HepG2 (cell line): ENCODE data around the gene WFDC1. TPM values are rescaled to one million over a fixed set of nuclear protein-coding genes. Genes with fewer than 3 reads are reported as not detected.
A peak's percentile ranks its signal among the peaks of the same experiment; 100 is the strongest.

ENCODE experiments used
- ATAC-seq: fragments of 200-7000 bp; cut with Tn5 transposase; 3 replicates; pipeline ENCODE4 v1.9.1; 2020; ENCODE audit warnings: mild to moderate bottlenecking, moderate library complexity
- BruUV-seq: library from RNA; stranded (reverse); fragments of 400-500 nt; replicated peaks from 2 replicates; lab custom pipeline; 2021; lab: Mats Ljungman, UMichigan
- CTCF ChIA-PET: fragments of 300-600 bp; formaldehyde crosslinking; extraction: SDS; loops from one replicate; lab custom pipeline; 2021; ENCODE audit warnings: low total read pairs, inconsistent platforms, low intra/inter-chr PET ratio; lab: Yijun Ruan, JAX
- POLR2A ChIA-PET: fragments of 350-600 bp; sonication (Branson Sonifier 250); formaldehyde crosslinking; loops from one replicate; lab custom pipeline; 2020; ENCODE audit warnings: antibody characterized with exemption, inconsistent platforms; lab: Yijun Ruan, JAX
- DNase-seq: peaks from one replicate; pipeline ENCODE4 v3.0.0-alpha.2; 2015; ENCODE audit warnings: low spot score
- FAIRE-seq: peaks from 3 replicates; lab custom pipeline; 2011; peaks lifted over from hg19 to GRCh38; lab: Jason Lieb, UNC
- H2AFZ ChIP-seq: one replicate; pipeline ENCODE4 v1.6.1; 2011; ENCODE audit warnings: low read length, inconsistent platforms
- H3K27ac ChIP-seq: fragments of 300-600 bp; 3 replicates; pipeline ENCODE4 v1.8.0; 2011; ENCODE audit warnings: mixed run types, mild to moderate bottlenecking, mixed read lengths, low read length, inconsistent platforms; ENCODE audit not compliant: insufficient read depth; ENCODE audit errors: extremely low read length
- H3K27me3 ChIP-seq, 2 experiments: fragments of 200-600 bp in 1 of 2; 2 replicates in 1 of 2; 3 replicates in 1 of 2; pipeline versions ENCODE4 v1.6.0 to v1.8.0; 2011; ENCODE audit warnings: low read length in 2 of 2, mild to moderate bottlenecking in 2 of 2, moderate library complexity in 2 of 2, inconsistent platforms in 1 of 2; ENCODE audit not compliant: insufficient read depth in 2 of 2, control insufficient read depth in 1 of 2
- H3K36me3 ChIP-seq, 2 experiments: fragments of 200-600 bp in 1 of 2; replicated peaks in 1 of 2; 2 replicates in 1 of 2; 3 replicates in 1 of 2; pipeline versions ENCODE4 v1.5.1 to v1.8.0; 2011; ENCODE audit warnings: low read length in 2 of 2, inconsistent platforms in 1 of 2; ENCODE audit not compliant: insufficient read depth in 2 of 2, control insufficient read depth in 1 of 2
- H3K4me1 ChIP-seq: 2 replicates; pipeline ENCODE4 v1.5.1; 2012; ENCODE audit warnings: low read length, inconsistent platforms; ENCODE audit not compliant: insufficient read depth
- H3K4me2 ChIP-seq: 2 replicates; pipeline ENCODE4 v1.6.0; 2011; ENCODE audit warnings: low read depth, low read length, inconsistent platforms
- H3K4me3 ChIP-seq, 3 experiments: fragments of 200-600 bp in 1 of 3; sonication (generic), shearing (Covaris generic) in 1 of 3; replicated peaks in 1 of 3; 2 replicates each; pipeline ENCODE4 v1.5.1; 2011 to 2016; ENCODE audit warnings: low read length in 3 of 3, inconsistent platforms in 2 of 3, low read depth in 2 of 3, mild to moderate bottlenecking in 2 of 3, control low read depth in 1 of 3, mixed read lengths in 1 of 3; ENCODE audit not compliant: insufficient read depth in 1 of 3
- H3K79me2 ChIP-seq: one replicate; pipeline ENCODE4 v1.6.1; 2011; ENCODE audit warnings: low read length, inconsistent platforms; ENCODE audit not compliant: insufficient read depth
- H3K9ac ChIP-seq: 2 replicates; pipeline ENCODE4 v1.6.0; 2011; ENCODE audit warnings: mild to moderate bottlenecking, low read depth, low read length, inconsistent platforms; ENCODE audit not compliant: insufficient read depth
- H3K9me3 ChIP-seq: 2 replicates; pipeline ENCODE4 v1.5.1; 2012; ENCODE audit warnings: mild to moderate bottlenecking, low read length
- H4K20me1 ChIP-seq: 2 replicates; pipeline ENCODE4 v1.6.0; 2011; ENCODE audit warnings: inconsistent platforms, mild to moderate bottlenecking, low read length, moderate library complexity; ENCODE audit not compliant: insufficient read depth
- ATF1 ChIP-seq: IDR thresholded peaks from 2 replicates; pipeline ENCODE4 v1.6.1; 2016; ENCODE audit warnings: mild to moderate bottlenecking, control low read depth
- ATF7-NPFF ChIP-seq: sonication (generic); formaldehyde crosslinking; IDR thresholded peaks from 2 replicates; pipeline ENCODE4 v1.8.1; 2023; ENCODE audit warnings: mild to moderate bottlenecking, low read depth, missing genetic modification reagents, moderate library complexity
- CENPX ChIP-seq: sonication (generic); formaldehyde crosslinking; IDR thresholded peaks from 2 replicates; pipeline ENCODE4 v1.9.0; 2021; ENCODE audit warnings: mild to moderate bottlenecking, missing genetic modification reagents, moderate library complexity
- ELF3 ChIP-seq: IDR thresholded peaks from 2 replicates; pipeline ENCODE4 v1.6.1; 2016; ENCODE audit warnings: missing genetic modification reagents, missing compliant biosample characterization
- GTF2F1 ChIP-seq: fragments of 150-350 bp; IDR thresholded peaks from 2 replicates; pipeline ENCODE4 v1.6.1; 2014; ENCODE audit warnings: low read length
- NFIB ChIP-seq: sonication (generic); formaldehyde crosslinking; IDR thresholded peaks from 2 replicates; pipeline ENCODE4 v1.9.0; 2021; ENCODE audit warnings: missing genetic modification reagents, mild to moderate bottlenecking, borderline replicate concordance
- RFX5 ChIP-seq: IDR thresholded peaks from 2 replicates; pipeline ENCODE4 v1.6.1; 2011; ENCODE audit warnings: low read depth, low read length, improper control_type of control experiment
- SAP130 ChIP-seq: IDR thresholded peaks from 2 replicates; pipeline ENCODE4 v1.6.1; 2016; ENCODE audit warnings: low read depth
- SYNCRIP ChIP-seq: fragments of 200-400 bp; formaldehyde crosslinking; IDR thresholded peaks from 2 replicates; pipeline ENCODE4 v1.6.1; 2018; ENCODE audit warnings: mild to moderate bottlenecking, low read depth, low read length; ENCODE audit not compliant: insufficient read depth
- ZKSCAN5 ChIP-seq: sonication (generic); formaldehyde crosslinking; IDR thresholded peaks from 2 replicates; pipeline ENCODE4 v1.5.1; 2020; ENCODE audit warnings: mild to moderate bottlenecking, missing genetic modification reagents
- ZNF292 ChIP-seq: sonication (generic); formaldehyde crosslinking; IDR thresholded peaks from 2 replicates; pipeline ENCODE4 v1.8.1; 2022; ENCODE audit warnings: mild to moderate bottlenecking, low read depth, missing genetic modification reagents, borderline replicate concordance
- ZNF34 ChIP-seq: sonication (generic); formaldehyde crosslinking; IDR thresholded peaks from 2 replicates; pipeline ENCODE4 v1.4.0; 2020; ENCODE audit warnings: mild to moderate bottlenecking, missing genetic modification reagents, borderline replicate concordance
- ZNF703 ChIP-seq: sonication (generic); formaldehyde crosslinking; IDR thresholded peaks from 2 replicates; pipeline ENCODE4 v1.5.1; 2020; ENCODE audit warnings: missing genetic modification reagents, mild to moderate bottlenecking, moderate library complexity, borderline replicate concordance
- ZNF773 ChIP-seq: sonication (generic); formaldehyde crosslinking; IDR thresholded peaks from 2 replicates; pipeline ENCODE4 v1.4.0; 2020; ENCODE audit warnings: missing genetic modification reagents, borderline replicate concordance
- WGBS: methylation state at CpG from one replicate; pipeline ENCODE4 v1.1.6; 2017; ENCODE audit warnings: low lambda C conversion rate; 5-methylcytosine and 5-hydroxymethylcytosine counted together
- in situ Hi-C: cut with HindIII; loops from 2 replicates; pipeline ENCODE4 v1.10.0; 2017; ENCODE audit warnings: low pct_unique_long_range_greater_than_20kb; ENCODE audit not compliant: extremely low pct_ligation_motif_present
- intact Hi-C: fragments of 100-400 bp; cut with micrococcal nuclease; formaldehyde crosslinking; loops from one replicate; pipeline ENCODE4 v1.10.0; 2022; ENCODE audit not compliant: unreplicated experiment
- polyA plus RNA-seq, 8 experiments: library from polyadenylated mRNA; depleted of rRNA in 3 of 8; stranded (reverse) in 7 of 8; unstranded in 1 of 8; fragments of >200 nt; fragmentation: Illumina TruSeq in 4 of 8; extraction: Trizol in 4 of 8; gene quantifications; 2 replicates each; pipeline versions ENCODE4 v1.2.1 to v1.2.3, GENCODE V29; 2011 to 2016; ENCODE audit warnings: low read depth in 4 of 8, missing spikeins in 1 of 8, mixed read lengths in 1 of 8; ENCODE audit not compliant: insufficient read depth in 1 of 8
- total RNA-seq, 5 experiments: library from RNA; depleted of rRNA; stranded (reverse); fragments of >200 nt; fragmentation: Illumina TruSeq; extraction: Trizol; gene quantifications; 2 replicates each; pipeline ENCODE4 v1.2.3, GENCODE V29; 2016; ENCODE audit warnings: low read depth in 1 of 5
- TF ChIP-seq, protein P1 (sequence below), 2 experiments: IDR thresholded peaks; 2 replicates each; pipeline ENCODE4 v1.6.1; 2011 to 2012; ENCODE audit warnings: low read length in 2 of 2, borderline replicate concordance in 1 of 2, low read depth in 1 of 2, mild to moderate bottlenecking in 1 of 2, moderate library complexity in 1 of 2
- TF ChIP-seq, protein P2 (sequence below): IDR thresholded peaks from 2 replicates; pipeline ENCODE4 v1.4.0; 2020; ENCODE audit warnings: mild to moderate bottlenecking, missing genetic modification reagents
- TF ChIP-seq, protein P3 (sequence below): sonication (generic); formaldehyde crosslinking; IDR thresholded peaks from 2 replicates; pipeline ENCODE4 v1.4.0; 2020; ENCODE audit warnings: missing genetic modification reagents; ENCODE audit errors: not compliant biosample characterization

The WFDC1 gene
- total and polyA plus RNA-seq, 2 of the 13 experiments (the other 11 are each of a cell fraction or from before 2014, with no cell fraction given): not detected

DNA sequence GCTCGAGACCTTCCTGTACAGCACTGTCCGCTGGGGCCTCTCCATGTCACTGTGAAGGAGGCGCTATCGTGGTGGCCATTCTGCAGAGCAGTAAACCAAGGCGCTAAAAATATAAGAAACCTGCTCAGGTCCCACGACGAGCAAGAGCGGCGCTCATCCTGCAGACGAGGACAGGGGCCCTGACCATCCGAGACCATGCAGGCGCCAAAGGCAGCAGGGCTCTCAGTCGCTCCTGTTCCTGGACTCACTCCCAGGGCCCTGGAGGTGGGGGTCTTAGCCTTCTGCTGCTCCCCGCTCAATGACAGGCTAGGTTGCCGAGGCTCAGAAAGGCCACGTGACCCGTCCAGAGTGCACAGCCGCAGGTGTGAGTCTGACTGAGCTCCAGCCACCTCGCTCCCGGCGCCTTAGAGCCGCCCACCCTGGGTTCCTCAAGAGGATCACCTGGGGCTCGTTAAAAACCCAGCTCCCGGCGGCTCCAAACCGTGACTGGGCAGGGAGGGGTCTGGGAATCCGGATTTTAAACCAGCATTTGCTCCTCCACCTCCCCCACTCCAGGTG is 73.2 kb downstream of the WFDC1 start:
- intact Hi-C loops: no loop called here
- no peak overlapping the region for H3K27ac ChIP-seq
- no TSS peak for BruUV-seq
- ChIA-PET POLR2A (no interaction called here), CTCF (no interaction called here)
- no peak overlapping the region for H2AFZ ChIP-seq
- H3K36me3 ChIP-seq: no peaks in the 10 kb centered on the region
- DNase-seq (no peak), ATAC-seq (peak; percentile 24), FAIRE-seq (no peak)
- no peak overlapping the region; a peak in 1 of 6 replicates for H3K4me3 ChIP-seq
- H3K79me2 ChIP-seq: no peaks in the 10 kb centered on the region
- H3K4me1 ChIP-seq: peaks cover 17% of the 10 kb centered on the region
- no peaks in the 10 kb centered on the region for H4K20me1 ChIP-seq
- H3K27me3 ChIP-seq: peaks cover 0 to 39% of the 10 kb centered on the region in 2 experiments; a peak in 4 of 5 replicates
- in situ Hi-C loops: no loop called here
- H3K4me2 ChIP-seq: no peak overlapping the region
- H3K9me3 ChIP-seq: no peaks in the 10 kb centered on the region
- 54% methylated on average over 14 of the region's 27 CpGs for WGBS
- H3K9ac ChIP-seq: no peak overlapping the region
- TF ChIP-seq RFX5 (no peak), ATF7-NPFF (CRISPR knock-in tag) (no peak), ZNF292 (no peak), ZNF34 (CRISPR knock-in tag) (no peak), ATF1 (CRISPR knock-in tag) (no peak), CENPX (CRISPR knock-in tag) (no peak), ELF3 (CRISPR knock-in tag) (no peak), NFIB (CRISPR knock-in tag) (no peak), GTF2F1 (no peak), ZNF773 (CRISPR knock-in tag) (no peak), SAP130 (CRISPR knock-in tag) (no peak), ZNF703 (no peak), ZKSCAN5 (CRISPR knock-in tag) (no peak), SYNCRIP (no peak)
- TF ChIP-seq, protein P1, sequence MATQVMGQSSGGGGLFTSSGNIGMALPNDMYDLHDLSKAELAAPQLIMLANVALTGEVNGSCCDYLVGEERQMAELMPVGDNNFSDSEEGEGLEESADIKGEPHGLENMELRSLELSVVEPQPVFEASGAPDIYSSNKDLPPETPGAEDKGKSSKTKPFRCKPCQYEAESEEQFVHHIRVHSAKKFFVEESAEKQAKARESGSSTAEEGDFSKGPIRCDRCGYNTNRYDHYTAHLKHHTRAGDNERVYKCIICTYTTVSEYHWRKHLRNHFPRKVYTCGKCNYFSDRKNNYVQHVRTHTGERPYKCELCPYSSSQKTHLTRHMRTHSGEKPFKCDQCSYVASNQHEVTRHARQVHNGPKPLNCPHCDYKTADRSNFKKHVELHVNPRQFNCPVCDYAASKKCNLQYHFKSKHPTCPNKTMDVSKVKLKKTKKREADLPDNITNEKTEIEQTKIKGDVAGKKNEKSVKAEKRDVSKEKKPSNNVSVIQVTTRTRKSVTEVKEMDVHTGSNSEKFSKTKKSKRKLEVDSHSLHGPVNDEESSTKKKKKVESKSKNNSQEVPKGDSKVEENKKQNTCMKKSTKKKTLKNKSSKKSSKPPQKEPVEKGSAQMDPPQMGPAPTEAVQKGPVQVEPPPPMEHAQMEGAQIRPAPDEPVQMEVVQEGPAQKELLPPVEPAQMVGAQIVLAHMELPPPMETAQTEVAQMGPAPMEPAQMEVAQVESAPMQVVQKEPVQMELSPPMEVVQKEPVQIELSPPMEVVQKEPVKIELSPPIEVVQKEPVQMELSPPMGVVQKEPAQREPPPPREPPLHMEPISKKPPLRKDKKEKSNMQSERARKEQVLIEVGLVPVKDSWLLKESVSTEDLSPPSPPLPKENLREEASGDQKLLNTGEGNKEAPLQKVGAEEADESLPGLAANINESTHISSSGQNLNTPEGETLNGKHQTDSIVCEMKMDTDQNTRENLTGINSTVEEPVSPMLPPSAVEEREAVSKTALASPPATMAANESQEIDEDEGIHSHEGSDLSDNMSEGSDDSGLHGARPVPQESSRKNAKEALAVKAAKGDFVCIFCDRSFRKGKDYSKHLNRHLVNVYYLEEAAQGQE (IDR thresholded peaks at IDR 0.05; ENCODE audit: borderline replicate concordance in 1 of 2, low read depth in 1 of 2, low read length in 2 of 2): no peak
- TF ChIP-seq, protein P2, sequence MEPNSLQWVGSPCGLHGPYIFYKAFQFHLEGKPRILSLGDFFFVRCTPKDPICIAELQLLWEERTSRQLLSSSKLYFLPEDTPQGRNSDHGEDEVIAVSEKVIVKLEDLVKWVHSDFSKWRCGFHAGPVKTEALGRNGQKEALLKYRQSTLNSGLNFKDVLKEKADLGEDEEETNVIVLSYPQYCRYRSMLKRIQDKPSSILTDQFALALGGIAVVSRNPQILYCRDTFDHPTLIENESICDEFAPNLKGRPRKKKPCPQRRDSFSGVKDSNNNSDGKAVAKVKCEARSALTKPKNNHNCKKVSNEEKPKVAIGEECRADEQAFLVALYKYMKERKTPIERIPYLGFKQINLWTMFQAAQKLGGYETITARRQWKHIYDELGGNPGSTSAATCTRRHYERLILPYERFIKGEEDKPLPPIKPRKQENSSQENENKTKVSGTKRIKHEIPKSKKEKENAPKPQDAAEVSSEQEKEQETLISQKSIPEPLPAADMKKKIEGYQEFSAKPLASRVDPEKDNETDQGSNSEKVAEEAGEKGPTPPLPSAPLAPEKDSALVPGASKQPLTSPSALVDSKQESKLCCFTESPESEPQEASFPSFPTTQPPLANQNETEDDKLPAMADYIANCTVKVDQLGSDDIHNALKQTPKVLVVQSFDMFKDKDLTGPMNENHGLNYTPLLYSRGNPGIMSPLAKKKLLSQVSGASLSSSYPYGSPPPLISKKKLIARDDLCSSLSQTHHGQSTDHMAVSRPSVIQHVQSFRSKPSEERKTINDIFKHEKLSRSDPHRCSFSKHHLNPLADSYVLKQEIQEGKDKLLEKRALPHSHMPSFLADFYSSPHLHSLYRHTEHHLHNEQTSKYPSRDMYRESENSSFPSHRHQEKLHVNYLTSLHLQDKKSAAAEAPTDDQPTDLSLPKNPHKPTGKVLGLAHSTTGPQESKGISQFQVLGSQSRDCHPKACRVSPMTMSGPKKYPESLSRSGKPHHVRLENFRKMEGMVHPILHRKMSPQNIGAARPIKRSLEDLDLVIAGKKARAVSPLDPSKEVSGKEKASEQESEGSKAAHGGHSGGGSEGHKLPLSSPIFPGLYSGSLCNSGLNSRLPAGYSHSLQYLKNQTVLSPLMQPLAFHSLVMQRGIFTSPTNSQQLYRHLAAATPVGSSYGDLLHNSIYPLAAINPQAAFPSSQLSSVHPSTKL (CRISPR knock-in tag): no peak
- TF ChIP-seq, protein P3, sequence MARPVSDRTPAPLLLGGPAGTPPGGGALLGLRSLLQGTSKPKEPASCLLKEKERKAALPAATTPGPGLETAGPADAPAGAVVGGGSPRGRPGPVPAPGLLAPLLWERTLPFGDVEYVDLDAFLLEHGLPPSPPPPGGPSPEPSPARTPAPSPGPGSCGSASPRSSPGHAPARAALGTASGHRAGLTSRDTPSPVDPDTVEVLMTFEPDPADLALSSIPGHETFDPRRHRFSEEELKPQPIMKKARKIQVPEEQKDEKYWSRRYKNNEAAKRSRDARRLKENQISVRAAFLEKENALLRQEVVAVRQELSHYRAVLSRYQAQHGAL (CRISPR knock-in tag): no peak
